ENCODE measurements around the gene MATCAP1. TPM values are rescaled to one million over a fixed set of nuclear protein-coding genes. Genes with fewer than 3 reads are reported as not detected.

MATCAP1 gene
- total RNA-seq, 1 donor from 2014 or later = 5.8 TPM

- H3K4me3 ChIP-seq (ENCODE audit: low read depth, low read length) = peak overlapping the region; percentile 61
- peaks cover 51% of the 10 kb centered on the region for H3K36me3 ChIP-seq (ENCODE audit: control insufficient read depth, insufficient read depth, low read length)
- DNase-seq (ENCODE audit: low read depth) (no peak), FAIRE-seq (no peak)
- H3K27me3 ChIP-seq (ENCODE audit: control insufficient read depth, insufficient read depth, low read length) = no peaks in the 10 kb centered on the region
- TF ChIP-seq, protein P1, sequence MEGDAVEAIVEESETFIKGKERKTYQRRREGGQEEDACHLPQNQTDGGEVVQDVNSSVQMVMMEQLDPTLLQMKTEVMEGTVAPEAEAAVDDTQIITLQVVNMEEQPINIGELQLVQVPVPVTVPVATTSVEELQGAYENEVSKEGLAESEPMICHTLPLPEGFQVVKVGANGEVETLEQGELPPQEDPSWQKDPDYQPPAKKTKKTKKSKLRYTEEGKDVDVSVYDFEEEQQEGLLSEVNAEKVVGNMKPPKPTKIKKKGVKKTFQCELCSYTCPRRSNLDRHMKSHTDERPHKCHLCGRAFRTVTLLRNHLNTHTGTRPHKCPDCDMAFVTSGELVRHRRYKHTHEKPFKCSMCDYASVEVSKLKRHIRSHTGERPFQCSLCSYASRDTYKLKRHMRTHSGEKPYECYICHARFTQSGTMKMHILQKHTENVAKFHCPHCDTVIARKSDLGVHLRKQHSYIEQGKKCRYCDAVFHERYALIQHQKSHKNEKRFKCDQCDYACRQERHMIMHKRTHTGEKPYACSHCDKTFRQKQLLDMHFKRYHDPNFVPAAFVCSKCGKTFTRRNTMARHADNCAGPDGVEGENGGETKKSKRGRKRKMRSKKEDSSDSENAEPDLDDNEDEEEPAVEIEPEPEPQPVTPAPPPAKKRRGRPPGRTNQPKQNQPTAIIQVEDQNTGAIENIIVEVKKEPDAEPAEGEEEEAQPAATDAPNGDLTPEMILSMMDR (IDR thresholded peaks at IDR 0.05; ENCODE audit: insufficient read depth, low read length, severe bottlenecking) = peak; percentile 40
Measured at GRCh38 chr16:67199808-67200198, 16.0 kb upstream of the MATCAP1 start.

DNA sequence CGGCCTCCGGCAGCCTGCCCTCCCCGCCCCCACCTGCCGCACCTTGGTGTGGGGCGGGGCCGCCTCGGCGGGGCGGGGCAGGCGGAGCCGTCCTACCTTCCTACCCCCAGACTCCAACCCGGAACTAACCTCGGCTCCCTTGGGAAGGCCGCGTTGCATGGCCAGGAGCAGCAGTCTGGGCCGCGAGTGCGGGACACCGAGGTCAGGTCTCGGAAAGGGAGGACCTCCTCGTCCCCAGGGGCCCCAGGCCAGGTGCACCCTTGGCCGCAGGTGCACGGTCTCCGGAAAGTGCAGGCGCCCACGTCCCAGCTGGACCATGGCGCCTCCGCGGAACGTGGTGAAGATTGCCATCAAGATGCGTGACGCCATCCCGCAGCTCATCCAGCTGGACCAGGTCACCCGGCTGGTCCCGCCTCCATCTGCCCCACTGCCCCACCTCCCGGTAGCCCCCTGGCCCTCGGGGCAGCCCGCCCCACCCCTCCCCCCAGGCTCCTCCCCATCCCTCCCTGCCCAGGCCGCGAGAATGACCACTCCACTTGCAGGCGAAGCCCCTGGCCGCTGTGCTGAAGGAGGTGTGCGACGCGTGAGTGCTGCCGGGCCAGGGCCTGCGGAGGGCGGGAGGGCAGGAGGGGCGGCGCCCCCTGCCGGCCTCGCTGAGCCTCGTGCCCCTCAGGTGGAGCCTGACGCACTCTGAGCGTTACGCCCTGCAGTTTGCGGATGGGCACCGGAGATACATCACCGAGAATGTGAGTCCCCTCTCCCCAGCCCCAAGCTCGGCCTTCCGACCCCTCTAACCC is 15.4 kb upstream of the MATCAP1 start, which contains the start of gene ELMO3:
TSS of gene ELMO3 (plus strand) at position 121 of the 797 bp plus-strand sequence. CDS start at position 317, 196 bp downstream.
- TF ChIP-seq, protein P1 (IDR thresholded peaks at IDR 0.05; ENCODE audit: insufficient read depth, low read length, severe bottlenecking) = peak; percentile 96
- peaks cover 56% of the 10 kb centered on the region for H3K36me3 ChIP-seq (ENCODE audit: control insufficient read depth, insufficient read depth, low read length)
- DNase-seq (ENCODE audit: low read depth) (peak; percentile 66), FAIRE-seq (no peak)
- peak within 1 kb of the TSS; percentile 61 for H3K4me3 ChIP-seq (ENCODE audit: low read depth, low read length)
- H3K27me3 ChIP-seq (ENCODE audit: control insufficient read depth, insufficient read depth, low read length) = no peaks in the 10 kb centered on the region

GRCh38 chr16:67198238-67198734 is 14.5 kb upstream of the MATCAP1 start:
- H3K36me3 ChIP-seq (ENCODE audit: control insufficient read depth, insufficient read depth, low read length) = peaks cover 56% of the 10 kb centered on the region
- no peak overlapping the region for H3K4me3 ChIP-seq (ENCODE audit: low read depth, low read length)
- no peaks in the 10 kb centered on the region for H3K27me3 ChIP-seq (ENCODE audit: control insufficient read depth, insufficient read depth, low read length)
- TF ChIP-seq, protein P1 (IDR thresholded peaks at IDR 0.05; ENCODE audit: insufficient read depth, low read length, severe bottlenecking) = peak; percentile 100
- FAIRE-seq = no peak
- peak; percentile 69 for DNase-seq (ENCODE audit: low read depth)

DNA sequence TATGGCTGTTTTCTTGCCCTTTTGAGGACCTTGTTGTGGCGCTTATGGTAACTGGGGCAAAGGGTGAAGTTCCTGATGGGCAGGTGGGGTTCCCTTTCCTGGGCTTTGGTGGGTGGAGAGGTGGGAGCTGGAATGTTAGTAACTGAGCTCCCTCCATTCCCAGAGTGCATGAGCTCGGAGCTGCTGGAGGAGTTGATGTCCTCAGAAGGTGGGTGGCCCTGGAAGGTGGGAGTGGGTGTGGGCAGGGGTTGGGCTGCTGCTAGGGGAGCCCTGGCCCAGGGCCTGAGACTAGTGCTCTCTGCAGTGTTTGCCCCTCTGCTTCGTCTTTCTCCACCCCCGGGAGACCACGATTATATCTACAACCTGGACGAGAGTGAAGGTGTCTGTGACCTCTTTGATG is 13.9 kb upstream of the MATCAP1 start:
- TF ChIP-seq, protein P1 (IDR thresholded peaks at IDR 0.05; ENCODE audit: insufficient read depth, low read length, severe bottlenecking) = no peak
- FAIRE-seq (no peak), DNase-seq (ENCODE audit: low read depth) (no peak)
- H3K27me3 ChIP-seq (ENCODE audit: control insufficient read depth, insufficient read depth, low read length) = no peaks in the 10 kb centered on the region
- no peak overlapping the region for H3K4me3 ChIP-seq (ENCODE audit: low read depth, low read length)
- H3K36me3 ChIP-seq (ENCODE audit: control insufficient read depth, insufficient read depth, low read length) = peaks cover 58% of the 10 kb centered on the region

DNA sequence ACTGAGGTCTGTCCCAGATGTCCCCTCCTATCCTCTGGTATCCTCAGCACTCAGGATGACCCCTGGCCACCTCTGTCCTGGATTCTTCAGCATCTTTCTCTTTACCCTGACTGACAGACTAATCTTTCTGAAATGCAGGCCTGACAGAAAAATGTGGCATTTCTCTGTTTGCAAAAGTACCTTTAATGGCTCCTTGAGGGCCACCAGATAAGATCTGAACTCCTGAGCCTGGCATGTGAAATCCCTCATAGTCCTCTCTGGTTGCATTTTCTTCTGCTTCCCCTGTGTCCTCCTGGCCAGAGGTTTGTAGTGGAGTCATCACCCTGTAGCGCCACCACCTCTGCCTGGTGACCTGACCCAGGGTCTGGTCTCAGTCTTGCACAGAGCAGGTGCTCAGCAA is 13.1 kb upstream of the MATCAP1 start:
- H3K27me3 ChIP-seq (ENCODE audit: control insufficient read depth, insufficient read depth, low read length) = no peaks in the 10 kb centered on the region
- H3K4me3 ChIP-seq (ENCODE audit: low read depth, low read length) = no peak overlapping the region
- FAIRE-seq (no peak), DNase-seq (ENCODE audit: low read depth) (no peak)
- H3K36me3 ChIP-seq (ENCODE audit: control insufficient read depth, insufficient read depth, low read length) = peaks cover 50% of the 10 kb centered on the region
- TF ChIP-seq, protein P1 (IDR thresholded peaks at IDR 0.05; ENCODE audit: insufficient read depth, low read length, severe bottlenecking) = no peak
